Measurements from ENCODE around the gene GAS2L3. TPM values are rescaled to one million over a fixed set of nuclear protein-coding genes. Genes with fewer than 3 reads are reported as not detected.
A peak's percentile ranks its signal among the peaks of the same experiment; 100 is the strongest.

The GAS2L3 gene
- total RNA-seq (2016; rRNA removed; fragmentation: Illumina TruSeq; extraction: Trizol) (20.8 and 21.3 TPM in 2 replicates), polyA plus RNA-seq (2011; rRNA removed) (3.3 and 7.0 TPM in 2 replicates), polyA minus RNA-seq (2011; rRNA and poly(A)+ RNA removed; ENCODE audit: low replicate concordance) (2.2 and 9.8 TPM in 2 replicates), Bru-seq, nascent RNA (percentile 66 among the genes with signal in this experiment), BruChase-seq, experiment 1, labeled RNA remaining after a 6-hour chase (percentile 55 among the genes with signal in this experiment), BruChase-seq, experiment 2, labeled RNA remaining after a 2-hour chase (percentile 63 among the genes with signal in this experiment)
- 15.7 and 18.4 TPM in 2 replicates for total RNA-seq (2016; cell fraction: cytosol; rRNA removed; fragmentation: Illumina TruSeq; extraction: Trizol; ENCODE audit: low read depth)
- total RNA-seq (2016; cell fraction: insoluble cytoplasmic fraction; rRNA removed; fragmentation: Illumina TruSeq; extraction: Trizol), result 18.5 and 21.5 TPM in 2 replicates
- total RNA-seq (2016; cell fraction: membrane; rRNA removed; fragmentation: Illumina TruSeq; extraction: Trizol), result 12.0 and 13.0 TPM in 2 replicates
- 26.1 and 29.7 TPM in 2 replicates for total RNA-seq (2016; cell fraction: nucleus; rRNA removed; fragmentation: Illumina TruSeq; extraction: Trizol)
- 1.7 and 1.9 TPM in 2 replicates for polyA plus RNA-seq (2011; cell fraction: cytosol; rRNA removed)
- polyA plus RNA-seq (2011; cell fraction: nucleus; rRNA removed), result 5.8 and 8.2 TPM in 2 replicates
- polyA plus RNA-seq (2012), result 6.0 and 9.9 TPM in 2 replicates
- 0.41 and 0.60 TPM in 2 replicates for polyA plus RNA-seq (2016; cell fraction: cytosol; fragmentation: Illumina TruSeq; extraction: Trizol; ENCODE audit: low read depth)
- 12.3 and 13.2 TPM in 2 replicates for polyA plus RNA-seq (2016; cell fraction: insoluble cytoplasmic fraction; fragmentation: Illumina TruSeq; extraction: Trizol; ENCODE audit: low read depth)
- 1.6 and 2.2 TPM in 2 replicates for polyA plus RNA-seq (2016; cell fraction: membrane; fragmentation: Illumina TruSeq; extraction: Trizol; ENCODE audit: low read depth)
- polyA plus RNA-seq (2016; cell fraction: nucleus; fragmentation: Illumina TruSeq; extraction: Trizol; ENCODE audit: insufficient read depth, low read depth), result 21.7 and 23.3 TPM in 2 replicates
- 11.0 TPM in 2 replicates for polyA minus RNA-seq (2011; cell fraction: cytosol; rRNA and poly(A)+ RNA removed)
- 52.0 and 64.4 TPM in 2 replicates for polyA minus RNA-seq (2011; cell fraction: nucleus; rRNA and poly(A)+ RNA removed)
- long read RNA-seq, experiment 1, partial matches to known transcripts, result 1 of 5 reads
- long read RNA-seq, experiment 1, other reads (novel, unspliced or antisense), result 2 of 5 reads
- long read RNA-seq, experiment 2, partial matches to known transcripts, result 0 of 3 reads
- long read RNA-seq, experiment 2, other reads (novel, unspliced or antisense), result 3 of 3 reads

DNA sequence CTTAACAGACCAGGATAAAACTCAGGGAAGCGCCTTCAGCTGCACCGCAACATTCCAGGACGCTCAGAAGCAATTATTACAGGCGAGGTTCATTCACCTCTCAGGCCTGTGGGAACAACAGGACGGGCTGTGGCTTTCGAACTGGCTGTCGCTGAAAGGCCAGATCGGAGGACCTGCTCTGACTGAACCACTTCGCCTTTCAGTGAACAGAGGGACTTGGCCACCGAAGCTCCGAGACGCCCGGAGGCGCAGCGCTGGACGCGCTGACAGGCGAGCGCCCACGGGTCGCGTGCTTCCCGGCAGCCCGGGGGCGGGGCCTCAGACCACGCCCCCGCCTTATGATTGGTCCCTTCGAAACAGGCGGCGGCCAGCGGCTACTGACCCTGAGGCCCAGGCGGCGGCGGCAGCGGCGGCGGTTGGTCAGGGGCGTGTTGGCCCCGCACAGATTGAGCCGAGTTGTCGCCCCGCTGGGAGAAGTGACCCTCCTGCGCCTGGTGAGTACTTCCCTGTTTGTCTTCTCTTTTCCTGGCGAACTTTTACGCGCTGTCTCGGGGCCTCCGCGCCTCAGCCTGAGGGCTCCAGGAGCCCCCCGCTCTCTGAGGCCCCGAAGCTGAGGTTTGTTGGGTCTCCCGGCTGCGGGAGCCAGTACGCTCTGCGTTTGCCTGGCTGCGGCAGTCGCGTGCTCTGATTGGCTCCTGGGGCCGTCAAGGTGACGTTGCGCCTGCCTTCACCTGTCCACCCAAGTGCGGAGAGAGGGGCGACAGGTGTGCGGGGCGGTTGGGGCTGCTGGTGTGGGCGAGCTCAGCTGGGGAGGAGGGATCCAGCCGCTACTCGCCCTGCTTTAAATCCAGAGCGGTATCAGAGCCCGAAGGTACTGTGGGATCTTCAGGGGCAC is at the start of gene GAS2L3:
GAS2L3 (plus strand) TSS at position 393 of the 895 bp plus-strand sequence. CDS start 21,221 bp downstream, outside the sequence.
- peak; percentile 96 for ATAC-seq
- H3K79me2 ChIP-seq (ENCODE audit: insufficient read depth, low read length), result peaks cover 45% of the 10 kb centered on the region
- 1% methylated on average over 17 of the region's 70 CpGs for WGBS (ENCODE audit: low lambda C conversion rate)
- peak within 1 kb of the TSS; percentile 98 for H3K4me2 ChIP-seq (ENCODE audit: low read depth, low read length)
- H2AFZ ChIP-seq (ENCODE audit: low read length), result peak within 1 kb of the TSS; percentile 86
- H3K9ac ChIP-seq (ENCODE audit: insufficient read depth, low read depth, low read length), result peak within 1 kb of the TSS; percentile 72
- CTCF ChIA-PET (ENCODE audit: low intra/inter-chr PET ratio, low total read pairs), result no interaction called here
- H3K27me3 ChIP-seq (ENCODE audit: control insufficient read depth in 1 of 2, insufficient read depth in 2 of 2, low read length in 2 of 2), result peaks cover 0 to 4% of the 10 kb centered on the region in 2 experiments; a peak in 1 of 5 replicates
- intact Hi-C loops (cut with micrococcal nuclease; ENCODE audit: unreplicated experiment), result loop anchor here (2.0 to 5.0 kb wide), 3 partner anchors 19 to 94 kb away; no protein-coding TSS in a partner anchor
- no peaks in the 10 kb centered on the region for H3K36me3 ChIP-seq (replicated peaks in 1 of 2; ENCODE audit: control insufficient read depth in 1 of 2, insufficient read depth in 2 of 2, low read length in 2 of 2)
- peak; percentile 83 for DNase-seq (ENCODE audit: low spot score)
- FAIRE-seq, result peak; percentile 53
- peak within 1 kb of the TSS; percentile 62 to 80 (median 78) for H3K4me3 ChIP-seq (replicated peaks in 1 of 3; ENCODE audit: insufficient read depth in 1 of 3, low read depth in 2 of 3, low read length in 3 of 3)
- peak within 1 kb of the TSS; percentile 68 for H3K27ac ChIP-seq (ENCODE audit: extremely low read length, insufficient read depth, low read length)
- BruUV-seq (replicated peaks), result no TSS peak
- in situ Hi-C loops (cut with HindIII; ENCODE audit: extremely low pct_ligation_motif_present, low pct_unique_long_range_greater_than_20kb), result no loop called here
- H4K20me1 ChIP-seq (ENCODE audit: insufficient read depth, low read length), result no peaks in the 10 kb centered on the region
- peaks cover 31% of the 10 kb centered on the region for H3K4me1 ChIP-seq (ENCODE audit: insufficient read depth, low read length)
- H3K9me3 ChIP-seq (ENCODE audit: low read length), result no peaks in the 10 kb centered on the region
- POLR2A ChIA-PET, result interaction anchor here (0.9 to 1.5 kb wide), 2 partner anchors 15 to 98 kb away, joined by 3 to 7 read pairs; no protein-coding TSS in a partner anchor
- TF ChIP-seq ZBTB7A (CRISPR knock-in tag; IDR thresholded peaks at IDR 0.05) (0 out of 2 replicates have a peak, but pooled peaks have one; percentile 12), DMTF1 (CRISPR knock-in tag; IDR thresholded peaks at IDR 0.05) (no peak), BHLHE40 (IDR thresholded peaks at IDR 0.05; ENCODE audit: low read length) (peak; percentile 87), TFDP1 (CRISPR knock-in tag; IDR thresholded peaks at IDR 0.05; ENCODE audit: borderline replicate concordance) (peak; percentile 89; the same call in 1 of the 2 replicates), MXD3 (CRISPR knock-in tag; IDR thresholded peaks at IDR 0.05) (peak; percentile 85), ZNF737 (CRISPR knock-in tag; IDR thresholded peaks at IDR 0.05; ENCODE audit: borderline replicate concordance) (peak; percentile 28; the same call in 1 of the 2 replicates), NFATC3 (CRISPR knock-in tag; IDR thresholded peaks at IDR 0.05) (peak; percentile 88; the same call in 1 of the 2 replicates), RELA (CRISPR knock-in tag; IDR thresholded peaks at IDR 0.05) (no peak; the same call in 1 of the 2 replicates), ZNF230 (CRISPR knock-in tag; IDR thresholded peaks at IDR 0.05) (peak; percentile 63; the same call in 1 of the 2 replicates)
- TF ChIP-seq, protein P1, sequence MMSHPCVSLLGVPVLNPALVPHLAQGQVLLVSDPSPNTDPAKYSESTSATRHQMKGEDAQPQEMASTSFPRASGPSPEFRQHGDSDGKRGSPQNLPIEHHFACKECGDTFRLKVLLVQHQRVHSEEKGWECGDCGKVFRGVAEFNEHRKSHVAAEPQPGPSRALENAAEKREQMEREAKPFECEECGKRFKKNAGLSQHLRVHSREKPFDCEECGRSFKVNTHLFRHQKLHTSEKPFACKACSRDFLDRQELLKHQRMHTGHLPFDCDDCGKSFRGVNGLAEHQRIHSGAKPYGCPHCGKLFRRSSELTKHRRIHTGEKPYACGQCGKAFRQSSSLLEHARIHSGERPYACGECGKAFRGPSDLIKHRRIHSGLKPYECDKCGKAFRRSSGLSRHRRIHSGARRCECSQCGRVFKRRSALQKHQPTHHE (CRISPR knock-in tag; IDR thresholded peaks at IDR 0.05; ENCODE audit: borderline replicate concordance), result peak; percentile 35; the same call in 1 of the 2 replicates
